Spinal cord (tissue), 10 donors: ENCODE data around the gene PCSK2. TPM values are rescaled to one million over a fixed set of nuclear protein-coding genes. Genes with fewer than 3 reads are reported as not detected.
A peak's percentile ranks its signal among the peaks of the same experiment; 100 is the strongest.
"Not testable (repeated sequence)": the region's sequence is repeated elsewhere in the genome, so short reads cannot be mapped to it uniquely, and the experiment has no call there.

Experiments
- DNase-seq, 6 donors: peaks; one replicate each; pipeline versions ENCODE4 v3.0.0 to v3.0.0-alpha.2; 2013 to 2015; ENCODE audit warnings: low spot score in 6 of 6, low read depth in 4 of 6
- H3K27ac ChIP-seq: one replicate; pipeline ENCODE4 v1.5.1; 2013; ENCODE audit warnings: low read depth, low read length, control low read depth
- H3K27me3 ChIP-seq: one replicate; pipeline ENCODE4 v1.6.1; 2013; ENCODE audit warnings: low read length; ENCODE audit not compliant: control insufficient read depth, insufficient read depth
- H3K36me3 ChIP-seq: one replicate; pipeline ENCODE4 v1.6.1; 2013; ENCODE audit warnings: low read length; ENCODE audit not compliant: control insufficient read depth, insufficient read depth
- H3K4me1 ChIP-seq: one replicate; pipeline ENCODE4 v1.6.1; 2013; ENCODE audit warnings: low read length; ENCODE audit not compliant: control insufficient read depth, insufficient read depth
- H3K4me3 ChIP-seq: one replicate; pipeline ENCODE4 v1.5.1; 2013; ENCODE audit warnings: low read depth, low read length, control low read depth
- H3K9me3 ChIP-seq: one replicate; pipeline ENCODE4 v1.6.1; 2013; ENCODE audit warnings: low read length; ENCODE audit not compliant: control insufficient read depth, insufficient read depth
- WGBS: methylation state at CpG from one replicate; pipeline ENCODE4 v1.1.5; 2013; ENCODE audit warnings: missing lambda C conversion rate; ENCODE audit not compliant: insufficient coverage; 5-methylcytosine and 5-hydroxymethylcytosine counted together
- polyA plus RNA-seq, 2 donors: library from polyadenylated mRNA; unstranded; fragments of 120-200 nt; gene quantifications; one replicate each; pipeline ENCODE4 v1.2.1, GENCODE V29; 2013; ENCODE audit not compliant: insufficient read length in 2 of 2
- total RNA-seq, 2 donors: library from RNA; depleted of rRNA in 1 of 2; stranded (reverse); fragments of 120-200 nt in 1 of 2; fragments of >200 nt in 1 of 2; gene quantifications; one replicate each; pipeline versions ENCODE4 v1.2.3 to v1.2.4, GENCODE V29; 2013 to 2014
- donor health status: healthy.

PCSK2 gene
- total and polyA plus RNA-seq, 4 donors, result 6.6 to 28.0 (median 23.6) TPM

GRCh38 chr20:17210387-17210786 lies 16.5 kb upstream of the PCSK2 start:
- no peak for DNase-seq
- Histone ChIP-seq H3K9me3 (no peaks in the 10 kb centered on the region), H3K27ac (no peak overlapping the region), H3K36me3 (no peaks in the 10 kb centered on the region), H3K4me1 (no peaks in the 10 kb centered on the region), H3K27me3 (no peaks in the 10 kb centered on the region), H3K4me3 (no peak overlapping the region)
- WGBS, result 72% methylated on average over 3 of the region's 3 CpGs

GRCh38 chr20:17210983-17211382 lies 15.9 kb upstream of the PCSK2 start:
- Histone ChIP-seq H3K4me1 (no peaks in the 10 kb centered on the region), H3K9me3 (no peaks in the 10 kb centered on the region), H3K27ac (no peak overlapping the region), H3K4me3 (no peak overlapping the region), H3K27me3 (no peaks in the 10 kb centered on the region), H3K36me3 (no peaks in the 10 kb centered on the region)
- WGBS, result no CpG with 5 or more reads among the region's 2 CpGs
- DNase-seq, result no peak

DNA sequence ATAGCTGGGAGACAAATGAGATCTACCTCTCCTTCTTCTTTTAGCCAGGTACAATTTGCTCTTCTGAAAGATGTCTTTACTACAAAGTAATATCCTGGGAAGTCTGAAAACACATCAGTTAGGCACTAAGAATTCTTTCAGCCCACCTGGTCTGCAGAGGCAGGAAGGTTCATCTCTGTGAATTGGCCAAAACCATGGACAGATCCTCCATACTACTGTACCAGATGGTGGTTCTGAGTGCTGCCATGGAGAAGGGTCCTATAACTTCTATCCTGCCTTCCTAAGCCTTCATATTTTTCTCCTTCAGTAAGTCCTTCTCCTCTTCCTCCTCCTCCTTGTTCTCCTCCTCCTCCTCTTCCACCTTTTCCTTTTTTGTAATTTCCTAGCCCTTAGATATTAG lies 11.7 kb upstream of the PCSK2 start:
- DNase-seq, result no peak

DNA sequence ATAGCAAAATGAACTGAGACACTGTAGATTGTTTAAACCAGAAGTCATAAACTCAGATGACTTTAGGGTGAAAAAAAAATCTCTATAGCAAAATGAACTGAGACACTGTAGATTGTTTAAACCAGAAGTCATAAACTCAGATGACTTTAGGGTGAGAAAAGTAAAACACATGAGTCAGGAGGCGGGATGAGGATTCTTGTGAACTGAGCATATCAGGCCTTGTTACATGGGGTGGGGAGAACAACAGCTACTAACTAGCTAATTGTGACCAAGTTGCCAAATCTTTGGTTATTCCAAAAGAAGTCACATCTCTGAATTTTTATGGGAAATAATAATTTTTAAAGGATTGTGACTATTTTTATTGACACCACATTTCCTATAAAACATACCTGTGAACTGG lies 7.0 kb upstream of the PCSK2 start:
- H3K4me1 ChIP-seq, H3K36me3 ChIP-seq, H3K27me3 ChIP-seq, H3K4me3 ChIP-seq, DNase-seq, H3K9me3 ChIP-seq, H3K27ac ChIP-seq: not testable (repeated sequence)
- 100% methylated on average over 1 of the region's 1 CpG for WGBS

More for the DNA sequence above, 11.7 kb upstream of the PCSK2 start:
- Histone ChIP-seq H3K9me3 (no peaks in the 10 kb centered on the region), H3K4me1 (no peaks in the 10 kb centered on the region), H3K4me3 (no peak overlapping the region), H3K36me3 (no peaks in the 10 kb centered on the region), H3K27me3 (no peaks in the 10 kb centered on the region), H3K27ac (no peak overlapping the region)

DNA sequence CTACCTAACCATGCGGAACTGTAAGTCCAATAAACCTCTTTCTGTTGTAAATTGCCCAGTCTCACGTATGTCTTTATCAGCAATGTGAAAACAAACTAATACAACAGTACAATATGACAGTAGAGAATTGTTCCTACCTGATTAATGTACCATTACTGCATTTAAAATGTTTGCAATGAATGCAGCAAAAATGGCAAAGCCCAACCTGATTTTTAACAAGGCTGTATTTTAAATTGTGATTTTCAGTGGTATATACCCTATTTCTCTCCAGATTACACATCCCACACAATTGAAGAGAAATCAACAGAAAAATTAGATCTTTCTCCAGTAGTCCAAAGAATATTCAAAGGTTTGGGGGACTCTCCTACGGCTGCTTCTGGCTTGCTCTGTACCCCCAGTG lies 3.3 kb upstream of the PCSK2 start:
- no peak for DNase-seq
- no CpG with 5 or more reads among the region's 3 CpGs for WGBS
- H3K27me3 ChIP-seq, result peaks cover 8% of the 10 kb centered on the region
- H3K36me3 ChIP-seq, result no peaks in the 10 kb centered on the region
- peaks cover 26% of the 10 kb centered on the region for H3K4me1 ChIP-seq
- H3K4me3 ChIP-seq, result no peak overlapping the region
- H3K9me3 ChIP-seq, result no peaks in the 10 kb centered on the region
- no peak overlapping the region for H3K27ac ChIP-seq

DNA sequence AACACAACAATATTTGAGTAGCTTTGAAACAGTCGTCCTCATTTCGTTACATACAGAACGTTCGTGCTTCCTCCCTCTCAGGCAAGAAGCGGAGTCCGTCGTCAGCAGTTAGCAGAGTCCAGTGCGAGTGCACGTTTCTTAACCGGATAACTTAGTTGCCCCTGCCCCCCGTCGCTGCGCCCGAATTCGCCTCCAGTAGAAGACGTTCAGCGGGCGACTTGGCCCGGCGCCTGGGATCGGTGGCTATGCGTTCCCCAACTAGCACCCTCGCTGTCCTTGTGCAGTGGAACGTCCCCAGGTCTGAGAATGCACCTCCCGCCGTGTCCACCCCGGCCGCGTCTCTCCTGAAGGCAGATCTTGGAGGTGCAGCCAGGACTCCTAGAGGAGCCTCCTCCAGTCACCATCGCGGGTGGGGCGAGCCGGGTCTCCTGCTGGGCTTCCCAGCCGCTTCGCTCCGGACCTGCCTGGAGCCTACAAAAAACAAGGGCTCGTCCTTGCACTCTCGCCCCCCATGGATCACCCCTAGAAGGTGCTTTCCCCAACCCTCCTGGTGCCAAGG lies 910 bp upstream of the PCSK2 start:
- peak overlapping the region; percentile 62 for H3K4me3 ChIP-seq
- H3K9me3 ChIP-seq, result no peaks in the 10 kb centered on the region
- under 1% methylated on average over 37 of the region's 38 CpGs for WGBS
- peaks cover 22% of the 10 kb centered on the region for H3K27me3 ChIP-seq
- peak in 2 of 6 donors; percentile 63 to 79 for DNase-seq
- peaks cover 32% of the 10 kb centered on the region for H3K4me1 ChIP-seq
- no peak overlapping the region for H3K27ac ChIP-seq
- no peaks in the 10 kb centered on the region for H3K36me3 ChIP-seq

- DNase-seq, result peak in 2 of 6 donors; percentile 24 to 74
- peak overlapping the region; percentile 56 for H3K4me3 ChIP-seq
- H3K27me3 ChIP-seq, result peaks cover 22% of the 10 kb centered on the region
- H3K36me3 ChIP-seq, result no peaks in the 10 kb centered on the region
- no peaks in the 10 kb centered on the region for H3K9me3 ChIP-seq
- peak overlapping the region; percentile 45 for H3K27ac ChIP-seq
- WGBS, result 0% methylated on average over 13 of the region's 17 CpGs
- peaks cover 32% of the 10 kb centered on the region for H3K4me1 ChIP-seq
Measured at GRCh38 chr20:17227219-17227575, 357 bp downstream of the PCSK2 start.

GRCh38 chr20:17227669-17228623 lies 1.1 kb downstream of the PCSK2 start:
- Histone ChIP-seq H3K27me3 (peaks cover 22% of the 10 kb centered on the region), H3K4me1 (peaks cover 32% of the 10 kb centered on the region), H3K27ac (no peak overlapping the region), H3K36me3 (no peaks in the 10 kb centered on the region), H3K9me3 (no peaks in the 10 kb centered on the region), H3K4me3 (peak overlapping the region; percentile 56)
- peak in 2 of 6 donors; percentile 44 to 50 for DNase-seq
- 3% methylated on average over 22 of the region's 35 CpGs for WGBS

DNA sequence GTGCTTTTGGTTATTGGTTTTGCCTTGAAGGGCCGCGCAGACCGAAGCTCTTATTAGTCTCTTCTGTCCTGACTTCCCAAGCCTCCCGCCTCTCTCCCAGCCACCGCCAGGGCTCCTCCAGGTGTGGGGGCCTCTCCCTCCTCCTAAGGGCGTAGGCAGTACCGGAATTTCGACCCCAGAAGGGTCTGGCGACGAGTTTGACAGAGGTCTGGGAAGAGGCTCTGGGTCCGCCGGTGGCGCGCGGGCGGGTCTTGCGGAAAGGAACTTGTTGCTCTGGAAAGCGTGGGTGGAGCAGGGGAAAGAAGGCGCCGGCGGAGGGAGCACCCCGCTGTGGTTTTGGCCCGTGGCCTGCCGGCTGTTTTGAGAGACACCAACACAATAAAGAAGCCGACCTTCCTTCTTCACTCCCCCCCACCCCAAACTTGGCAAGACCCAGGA lies 1.8 kb downstream of the PCSK2 start:
- peak in 2 of 6 donors; percentile 47 to 59 for DNase-seq
- Histone ChIP-seq H3K4me3 (peak overlapping the region; percentile 56), H3K27me3 (peaks cover 22% of the 10 kb centered on the region), H3K4me1 (peaks cover 32% of the 10 kb centered on the region), H3K9me3 (no peaks in the 10 kb centered on the region), H3K27ac (no peak overlapping the region), H3K36me3 (no peaks in the 10 kb centered on the region)
- WGBS, result under 1% methylated on average over 17 of the region's 25 CpGs

DNA sequence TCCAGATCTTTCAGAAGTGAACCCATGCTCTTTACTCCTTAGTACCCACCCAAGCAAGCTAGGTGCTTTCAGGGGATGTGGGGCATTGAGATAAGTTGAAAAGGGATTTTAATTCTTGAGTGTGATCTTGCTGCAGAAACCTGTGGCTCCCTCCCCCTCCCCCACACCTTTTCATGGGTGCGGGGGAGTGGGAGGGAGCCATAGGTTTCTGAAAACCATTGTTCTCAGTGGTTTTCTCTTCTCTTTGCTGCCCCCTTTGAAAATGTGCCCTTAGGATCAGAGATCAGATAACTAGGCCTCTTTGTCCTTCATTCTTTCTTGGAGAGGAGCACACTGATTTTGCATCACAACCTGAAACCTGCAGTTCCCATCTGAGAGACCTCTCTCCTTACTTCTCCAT lies 2.4 kb downstream of the PCSK2 start:
- no peak overlapping the region for H3K27ac ChIP-seq

More for the DNA sequence above, 2.4 kb downstream of the PCSK2 start:
- peaks cover 22% of the 10 kb centered on the region for H3K27me3 ChIP-seq
- peaks cover 32% of the 10 kb centered on the region for H3K4me1 ChIP-seq
- peak overlapping the region; percentile 56 for H3K4me3 ChIP-seq
- no peak for DNase-seq
- no CpG with 5 or more reads among the region's 1 CpG for WGBS
- no peaks in the 10 kb centered on the region for H3K36me3 ChIP-seq
- no peaks in the 10 kb centered on the region for H3K9me3 ChIP-seq
